Right renal cortex interstitium (tissue), 3 donors: ENCODE data around the gene ERVK3-1. TPM values are rescaled to one million over a fixed set of nuclear protein-coding genes. Genes with fewer than 3 reads are reported as not detected.
"Not testable (repeated sequence)": the region's sequence is repeated elsewhere in the genome, so short reads cannot be mapped to it uniquely, and the experiment has no call there.

Experiments used
- DNase-seq, 3 donors: peaks; one replicate each; pipeline ENCODE4 v3.0.0-alpha.2; 2013; ENCODE audit warnings: low read depth in 3 of 3, low spot score in 2 of 3
- polyA plus RNA-seq, 3 donors: library from polyadenylated mRNA; unstranded; fragments of 120-200 nt; gene quantifications; one replicate each; pipeline ENCODE4 v1.2.1, GENCODE V29; 2013; ENCODE audit not compliant: insufficient read length in 3 of 3

ERVK3-1 gene
- polyA plus RNA-seq: 10 to 100 TPM; 44.8 to 53.6 (median 49.3) TPM

- peak; percentile 84 to 90 (median 89) for DNase-seq
These were observed at the start of gene ERVK3-1 for GRCh38 chr19:58305065-58305931. Gene ERVK3-1 (plus strand): TSS chr19:58305377. CDS start chr19:58312169, 6,792 bp downstream.

GRCh38 chr19:58258259-58258658, 46.9 kb upstream of the ERVK3-1 start:
- not testable (repeated sequence) for DNase-seq

- no peak for DNase-seq
These were observed 43.6 kb upstream of the ERVK3-1 start for GRCh38 chr19:58261600-58261967.

GRCh38 chr19:58261968-58262921, 42.9 kb upstream of the ERVK3-1 start:
- no peak for DNase-seq

GRCh38 chr19:58262922-58263296, 42.3 kb upstream of the ERVK3-1 start:
- no peak for DNase-seq

GRCh38 chr19:58265100-58265499, 40.1 kb upstream of the ERVK3-1 start:
- DNase-seq: no peak

GRCh38 chr19:58268344-58268743, 36.8 kb upstream of the ERVK3-1 start:
- no peak for DNase-seq

GRCh38 chr19:58274771-58275201, 30.4 kb upstream of the ERVK3-1 start:
- DNase-seq: no peak

- no peak for DNase-seq
These were observed 29.6 kb upstream of the ERVK3-1 start for GRCh38 chr19:58275564-58275963.

- DNase-seq: no peak
These were observed 28.0 kb upstream of the ERVK3-1 start for GRCh38 chr19:58277197-58277596.

GRCh38 chr19:58277748-58278540, 27.2 kb upstream of the ERVK3-1 start:
- no peak for DNase-seq

GRCh38 chr19:58278541-58279041, 26.6 kb upstream of the ERVK3-1 start, which contains the start of gene ZNF8:
Gene ZNF8 (plus strand): TSS chr19:58278955. CDS start chr19:58279082, 127 bp downstream.
- DNase-seq: peak; percentile 94 to 97 (median 94)

GRCh38 chr19:58279042-58279924, 25.9 kb upstream of the ERVK3-1 start:
- DNase-seq: peak; percentile 32 to 38 (median 33)

- DNase-seq: no peak
These were observed 25.3 kb upstream of the ERVK3-1 start for GRCh38 chr19:58279925-58280316.

GRCh38 chr19:58284199-58284598, 21.0 kb upstream of the ERVK3-1 start:
- no peak for DNase-seq

GRCh38 chr19:58291943-58292342, 13.2 kb upstream of the ERVK3-1 start:
- DNase-seq: no peak

- no peak for DNase-seq
These were observed 10.3 kb upstream of the ERVK3-1 start for GRCh38 chr19:58294743-58295374.

GRCh38 chr19:58296104-58296503, 9.1 kb upstream of the ERVK3-1 start:
- no peak for DNase-seq

- DNase-seq: no peak
These were observed 4.6 kb upstream of the ERVK3-1 start for GRCh38 chr19:58300620-58301019.
